Spleen (tissue), 11 donors: Measurements from ENCODE around the gene CARD19. TPM values are rescaled to one million over a fixed set of nuclear protein-coding genes. Genes with fewer than 3 reads are reported as not detected.
A peak's percentile ranks its signal among the peaks of the same experiment; 100 is the strongest.

Experiments used
- DNase-seq: peaks from one replicate; pipeline ENCODE4 v3.0.0-alpha.2; 2020
- H3K27ac ChIP-seq, 8 donors: fragments of 200-600 bp; sonication (generic) in 7 of 8; 1 replicate in 4 of 8; 2 replicates in 4 of 8; pipeline versions ENCODE4 v1.5.0 to v1.8.0; 2016 to 2021; ENCODE audit warnings: inconsistent platforms in 4 of 8, mild to moderate bottlenecking in 4 of 8, moderate library complexity in 1 of 8
- H3K27me3 ChIP-seq, 7 donors: fragments of 200-600 bp; sonication (generic) in 6 of 7; replicated peaks in 1 of 7; 1 replicate in 4 of 7; 2 replicates in 3 of 7; pipeline versions ENCODE4 v1.5.0 to v1.8.0; 2016 to 2021; ENCODE audit warnings: inconsistent platforms in 3 of 7, mild to moderate bottlenecking in 1 of 7
- H3K36me3 ChIP-seq, 6 donors: fragments of 200-600 bp; sonication (generic) in 5 of 6; 1 replicate in 4 of 6; 2 replicates in 2 of 6; pipeline versions ENCODE4 v1.5.0 to v1.8.0; 2016 to 2021; ENCODE audit warnings: inconsistent platforms in 2 of 6
- H3K4me1 ChIP-seq, 6 donors: fragments of 200-600 bp; sonication (generic) in 5 of 6; 1 replicate in 3 of 6; 2 replicates in 3 of 6; pipeline versions ENCODE4 v1.5.0 to v1.8.0; 2016 to 2021; ENCODE audit warnings: inconsistent platforms in 3 of 6
- H3K4me3 ChIP-seq, 8 donors: fragments of 200-600 bp; sonication (generic) in 7 of 8; 1 replicate in 4 of 8; 2 replicates in 4 of 8; pipeline versions ENCODE4 v1.5.0 to v1.8.0; 2016 to 2021; ENCODE audit warnings: inconsistent platforms in 4 of 8, mild to moderate bottlenecking in 4 of 8, moderate library complexity in 2 of 8
- H3K9me3 ChIP-seq, 8 donors: fragments of 200-600 bp; sonication (generic) in 7 of 8; 1 replicate in 4 of 8; 2 replicates in 4 of 8; pipeline versions ENCODE4 v1.5.0 to v1.8.0; 2016 to 2021; ENCODE audit warnings: inconsistent platforms in 4 of 8
- POLR2A ChIP-seq, 3 donors: fragments of 450-650 bp; IDR thresholded peaks; one replicate each; pipeline ENCODE4 v1.5.1; 2017; ENCODE audit warnings: antibody characterized with exemption in 3 of 3, mild to moderate bottlenecking in 1 of 3
- POLR2AphosphoS5 ChIP-seq, 3 donors: sonication (generic); formaldehyde crosslinking; IDR thresholded peaks; one replicate each; pipeline ENCODE4 v1.5.1; 2017; ENCODE audit warnings: antibody characterized with exemption in 3 of 3
- WGBS, 5 donors: extraction: QIAGEN DNeasy Blood & Tissue Kit in 3 of 5; methylation state at CpG; one replicate each; pipeline versions ENCODE4 v1.1.5 to v1.1.7; 2013 to 2018; 5-methylcytosine and 5-hydroxymethylcytosine counted together
- intact Hi-C: fragments of 100-400 bp; cut with DNase I; formaldehyde crosslinking; loops from one replicate; pipeline ENCODE4 v1.15.0; 2023; ENCODE audit warnings: low total_unique reads
- polyA plus RNA-seq, 3 donors: library from polyadenylated mRNA; stranded (reverse); fragments of 200-250 nt; gene quantifications; one replicate each; pipeline ENCODE4 v1.2.1, GENCODE V29; 2013
- total RNA-seq, 7 donors: library from RNA; depleted of rRNA in 3 of 7; stranded (reverse); fragments of >200 nt in 3 of 7; fragmentation: NEBNext Ultra II Directional in 4 of 7; extraction: Animal tissue kit (Norgen Biotek cat#: 25700) in 4 of 7; gene quantifications; one replicate each; pipeline versions ENCODE4 v1.1.0 to v1.2.1, GENCODE V29; 2016 to 2021
- TF ChIP-seq, protein P1 (sequence below), 11 experiments: fragments of 200-600 bp in 7 of 11; fragments of 450-650 bp in 4 of 11; sonication (generic) in 4 of 11; IDR thresholded peaks in 8 of 11; conservative IDR thresholded peaks in 3 of 11; 1 replicate in 7 of 11; 2 replicates in 4 of 11; pipeline versions ENCODE4 v1.4.0 to v1.8.0; 2016 to 2021; ENCODE audit warnings: antibody characterized with exemption in 11 of 11, inconsistent platforms in 4 of 11, mild to moderate bottlenecking in 1 of 11
- donor health status: healthy with polysubstance abuse.
- donor health status: DM: no; HTN: no; CAD: no; lungs with moderate emphysema.
- donor health status: DM: no; HTN: no; CAD: no.
- donor health status: Bipolar disorder and iron deficiency.
- donor health status: healthy.
- donor health status: DM: no; HTN: no; CAD: no.
- donor health status: DM: yes; HTN: yes; CAD: no.

CARD19 gene
- total and polyA plus RNA-seq, 10 donors, result 21.7 to 78.8 (median 39.2) TPM

DNA sequence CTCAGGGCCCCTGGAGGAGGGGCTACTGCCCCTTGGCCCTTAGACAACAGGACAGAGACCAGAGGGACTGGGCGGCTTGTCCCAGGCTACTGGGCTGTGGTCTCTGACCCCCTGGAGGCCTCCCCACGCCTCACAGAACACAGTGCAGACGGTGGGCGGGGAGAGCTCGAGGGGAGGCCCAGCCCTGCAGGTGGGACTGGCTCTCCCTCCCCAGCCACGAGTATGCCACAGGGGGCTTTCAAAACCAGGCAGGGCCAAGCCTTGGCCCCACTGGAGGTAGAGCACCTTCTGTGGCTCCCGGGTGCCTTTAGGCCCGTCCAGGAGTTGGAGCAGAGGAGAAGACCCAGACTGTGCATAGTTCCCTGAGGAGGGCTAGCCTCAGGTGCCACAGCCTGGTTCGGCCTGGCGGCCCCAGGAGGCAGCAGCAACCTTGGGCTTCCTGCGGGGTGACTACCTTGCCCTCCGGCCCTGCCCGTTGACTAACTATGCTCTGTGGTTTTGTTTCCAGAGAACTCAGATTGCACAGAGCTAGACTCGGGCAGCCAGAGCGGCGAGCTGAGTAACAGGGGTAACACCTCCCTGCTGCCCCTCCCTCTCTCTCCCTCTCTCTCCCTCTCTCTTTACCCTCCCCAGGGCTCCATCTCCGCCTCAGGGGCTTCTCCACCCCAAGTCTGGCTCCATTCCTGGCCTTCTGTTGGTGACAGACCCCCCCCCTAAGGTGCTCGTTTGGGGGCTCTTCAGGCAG, 15.5 kb downstream of the CARD19 start:
- no peaks in the 10 kb centered on the region for H3K27me3 ChIP-seq
- H3K9me3 ChIP-seq, result no peaks in the 10 kb centered on the region
- peak overlapping the region in 1 of 8 donors; percentile 60 for H3K4me3 ChIP-seq
- peaks cover 0 to 78% (median 20%) of the 10 kb centered on the region in 6 donors for H3K36me3 ChIP-seq
- TF ChIP-seq POLR2A (IDR thresholded peaks at IDR 0.05) (no peak), POLR2AphosphoS5 (IDR thresholded peaks at IDR 0.05) (peak; percentile 6 to 63 (median 43))
- TF ChIP-seq, protein P1, sequence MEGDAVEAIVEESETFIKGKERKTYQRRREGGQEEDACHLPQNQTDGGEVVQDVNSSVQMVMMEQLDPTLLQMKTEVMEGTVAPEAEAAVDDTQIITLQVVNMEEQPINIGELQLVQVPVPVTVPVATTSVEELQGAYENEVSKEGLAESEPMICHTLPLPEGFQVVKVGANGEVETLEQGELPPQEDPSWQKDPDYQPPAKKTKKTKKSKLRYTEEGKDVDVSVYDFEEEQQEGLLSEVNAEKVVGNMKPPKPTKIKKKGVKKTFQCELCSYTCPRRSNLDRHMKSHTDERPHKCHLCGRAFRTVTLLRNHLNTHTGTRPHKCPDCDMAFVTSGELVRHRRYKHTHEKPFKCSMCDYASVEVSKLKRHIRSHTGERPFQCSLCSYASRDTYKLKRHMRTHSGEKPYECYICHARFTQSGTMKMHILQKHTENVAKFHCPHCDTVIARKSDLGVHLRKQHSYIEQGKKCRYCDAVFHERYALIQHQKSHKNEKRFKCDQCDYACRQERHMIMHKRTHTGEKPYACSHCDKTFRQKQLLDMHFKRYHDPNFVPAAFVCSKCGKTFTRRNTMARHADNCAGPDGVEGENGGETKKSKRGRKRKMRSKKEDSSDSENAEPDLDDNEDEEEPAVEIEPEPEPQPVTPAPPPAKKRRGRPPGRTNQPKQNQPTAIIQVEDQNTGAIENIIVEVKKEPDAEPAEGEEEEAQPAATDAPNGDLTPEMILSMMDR (IDR thresholded peaks at IDR 0.05 in 8 of 11, conservative IDR thresholded peaks at IDR 0.05 in 3 of 11), result peak in 1 of 11 experiments; percentile 8
- 58 to 67% (median 59%) methylated on average over 17 to 18 of the region's 18 CpGs for WGBS, 5 donors
- peak overlapping the region in 7 of 8 donors; percentile 70 to 96 (median 88) for H3K27ac ChIP-seq
- intact Hi-C loops, result no loop called here
- peaks cover 17 to 98% (median 67%) of the 10 kb centered on the region in 6 donors for H3K4me1 ChIP-seq
- DNase-seq, result peak; percentile 86

DNA sequence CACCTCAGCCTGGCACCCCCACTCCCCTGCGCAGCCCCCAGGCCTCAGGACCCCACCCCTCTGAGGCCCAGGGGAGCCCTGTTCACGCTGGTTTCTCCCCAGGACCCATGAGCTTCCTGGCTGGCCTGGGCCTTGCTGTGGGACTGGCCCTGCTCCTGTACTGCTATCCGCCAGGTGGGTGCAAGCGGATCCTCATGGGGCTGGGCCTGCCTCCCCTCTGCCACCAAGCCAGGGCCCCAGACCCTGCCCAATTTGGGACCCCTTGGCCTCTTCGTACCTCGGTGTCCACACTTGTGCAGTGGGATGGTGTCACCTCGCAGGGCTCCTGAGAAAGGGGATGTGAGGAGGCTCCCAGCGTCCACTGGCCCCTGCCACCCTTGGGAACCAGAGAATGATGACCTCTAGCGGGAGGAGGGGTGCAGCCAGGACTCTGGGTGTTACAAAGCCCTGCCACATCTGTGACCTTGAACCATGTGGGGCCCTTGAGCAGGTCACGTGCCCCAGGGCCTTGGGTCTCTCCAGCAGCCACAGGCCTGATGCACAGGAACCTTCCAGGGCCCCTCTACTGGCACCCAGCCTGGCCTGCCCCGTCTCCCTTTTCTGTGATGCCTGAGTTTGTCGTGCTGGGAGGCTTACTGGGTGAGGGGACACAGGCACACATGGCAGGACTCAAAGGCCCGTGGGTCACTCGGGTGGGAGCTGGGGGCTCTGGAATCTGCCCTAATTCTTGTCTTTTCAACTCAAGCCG, 16.3 kb downstream of the CARD19 start:
- Histone ChIP-seq H3K9me3 (no peaks in the 10 kb centered on the region), H3K4me1 (peaks cover 20 to 98% (median 70%) of the 10 kb centered on the region in 6 donors), H3K4me3 (peak overlapping the region in 1 of 8 donors; percentile 60), H3K27me3 (no peaks in the 10 kb centered on the region), H3K27ac (peak overlapping the region in 7 of 8 donors; percentile 70 to 96 (median 88)), H3K36me3 (peaks cover 0 to 73% (median 20%) of the 10 kb centered on the region in 6 donors)
- intact Hi-C loops, result no loop called here
- WGBS, 5 donors, result 67 to 89% (median 73%) methylated on average over 15 of the region's 15 CpGs
- peak; percentile 86 for DNase-seq
- TF ChIP-seq POLR2AphosphoS5 (IDR thresholded peaks at IDR 0.05) (peak in 2 of 3 donors; percentile 17 to 37), POLR2A (IDR thresholded peaks at IDR 0.05) (no peak)
- TF ChIP-seq, protein P1 (IDR thresholded peaks at IDR 0.05 in 8 of 11, conservative IDR thresholded peaks at IDR 0.05 in 3 of 11), result peak in 1 of 11 experiments; percentile 14

GRCh38 chr9:93112864-93113389, 16.9 kb downstream of the CARD19 start:
- H3K36me3 ChIP-seq, result peaks cover 0 to 67% (median 18%) of the 10 kb centered on the region in 6 donors
- no peaks in the 10 kb centered on the region for H3K27me3 ChIP-seq
- H3K9me3 ChIP-seq, result no peaks in the 10 kb centered on the region
- TF ChIP-seq, protein P1 (IDR thresholded peaks at IDR 0.05 in 8 of 11, conservative IDR thresholded peaks at IDR 0.05 in 3 of 11), result no peak
- TF ChIP-seq POLR2AphosphoS5 (IDR thresholded peaks at IDR 0.05) (no peak), POLR2A (IDR thresholded peaks at IDR 0.05) (no peak)
- H3K4me3 ChIP-seq, result peak overlapping the region in 1 of 8 donors; percentile 60
- H3K27ac ChIP-seq, result peak overlapping the region in 7 of 8 donors; percentile 70 to 96 (median 88)
- WGBS, 5 donors, result 85 to 98% (median 87%) methylated on average over 12 to 13 of the region's 13 CpGs
- peak; percentile 79 for DNase-seq
- peaks cover 20 to 98% (median 67%) of the 10 kb centered on the region in 6 donors for H3K4me1 ChIP-seq
- intact Hi-C loops, result no loop called here
